SU-DHL-6 (cell line): Measurements from ENCODE around the gene CLIP4.

Experiments
- H2AFZ ChIP-seq: fragments of 200-600 bp; sonication (generic); 2 replicates; pipeline ENCODE4 v1.6.1; 2014; ENCODE audit warnings: low read depth, mild to moderate bottlenecking, moderate library complexity, mixed read lengths, antibody characterized with exemption, low read length; ENCODE audit not compliant: severe bottlenecking
- H3F3A ChIP-seq: fragments of 200-600 bp; shearing (Covaris generic); 2 replicates; pipeline ENCODE4 v1.6.0; 2016; ENCODE audit warnings: antibody characterized with exemption, mild to moderate bottlenecking; ENCODE audit not compliant: insufficient read depth
- H3K27ac ChIP-seq: fragments of 200-600 bp; sonication (generic); 2 replicates; pipeline ENCODE4 v1.5.1; 2016; ENCODE audit warnings: low read depth, mild to moderate bottlenecking, low read length, moderate library complexity, mixed read lengths
- H3K27me3 ChIP-seq: fragments of 200-600 bp; sonication (generic), shearing (Covaris generic); 2 replicates; pipeline ENCODE4 v1.6.0; 2014; ENCODE audit warnings: mild to moderate bottlenecking, low read length
- H3K36me3 ChIP-seq: fragments of 200-600 bp; sonication (generic); 2 replicates; pipeline ENCODE4 v1.6.1; 2014; ENCODE audit warnings: mild to moderate bottlenecking, low read length, mixed read lengths
- H3K4me2 ChIP-seq: fragments of 300-600, 200-600 bp; shearing (Covaris generic), sonication (generic); 2 replicates; pipeline ENCODE4 v1.6.0; 2014; ENCODE audit warnings: low read length, low read depth, mild to moderate bottlenecking; ENCODE audit not compliant: poor library complexity, severe bottlenecking
- H3K4me3 ChIP-seq: fragments of 200-600 bp; sonication (generic); 2 replicates; pipeline ENCODE4 v1.5.1; 2014; ENCODE audit warnings: antibody characterized with exemption, low read length, mild to moderate bottlenecking, mixed read lengths; ENCODE audit not compliant: insufficient read depth, poor library complexity, severe bottlenecking
- H3K79me2 ChIP-seq: fragments of 200-600 bp; sonication (generic); 2 replicates; pipeline ENCODE4 v1.6.1; 2014; ENCODE audit warnings: mild to moderate bottlenecking, low read length, moderate library complexity; ENCODE audit not compliant: insufficient read depth
- H3K9ac ChIP-seq: fragments of 200-600 bp; sonication (generic); 2 replicates; pipeline ENCODE4 v1.7.0; 2014; ENCODE audit warnings: mild to moderate bottlenecking, low read length
- H3K9me2 ChIP-seq: fragments of 200-600 bp; sonication (generic); replicated peaks from 2 replicates; pipeline ENCODE4 v1.6.1; 2014; ENCODE audit warnings: low read length; ENCODE audit not compliant: insufficient read depth
- H3K9me3 ChIP-seq: fragments of 200-600 bp; sonication (generic); 2 replicates; pipeline ENCODE4 v1.6.1; 2014; ENCODE audit warnings: low read length, mixed read lengths; ENCODE audit not compliant: insufficient read depth
- H4K20me1 ChIP-seq: fragments of 200-600 bp; sonication (generic); 2 replicates; pipeline ENCODE4 v1.6.1; 2014; ENCODE audit warnings: low read depth, mild to moderate bottlenecking, antibody characterized with exemption, low read length, moderate library complexity, mixed read lengths
- EZH2phosphoT487 ChIP-seq: fragments of 200-600 bp; sonication (generic), shearing (Covaris generic); conservative IDR thresholded peaks from 2 replicates; pipeline ENCODE4 v1.6.1; 2018; ENCODE audit warnings: mild to moderate bottlenecking, antibody characterized with exemption, low read length, moderate library complexity, mixed read lengths
- TF ChIP-seq, protein P1 (sequence below): fragments of 200-600 bp; sonication (generic); IDR thresholded peaks from one replicate; pipeline ENCODE4 v1.5.1; 2017; ENCODE audit warnings: antibody characterized with exemption, mild to moderate bottlenecking, low read length, moderate library complexity; ENCODE audit not compliant: insufficient read depth, poor library complexity, severe bottlenecking

CLIP4 gene, protein sequence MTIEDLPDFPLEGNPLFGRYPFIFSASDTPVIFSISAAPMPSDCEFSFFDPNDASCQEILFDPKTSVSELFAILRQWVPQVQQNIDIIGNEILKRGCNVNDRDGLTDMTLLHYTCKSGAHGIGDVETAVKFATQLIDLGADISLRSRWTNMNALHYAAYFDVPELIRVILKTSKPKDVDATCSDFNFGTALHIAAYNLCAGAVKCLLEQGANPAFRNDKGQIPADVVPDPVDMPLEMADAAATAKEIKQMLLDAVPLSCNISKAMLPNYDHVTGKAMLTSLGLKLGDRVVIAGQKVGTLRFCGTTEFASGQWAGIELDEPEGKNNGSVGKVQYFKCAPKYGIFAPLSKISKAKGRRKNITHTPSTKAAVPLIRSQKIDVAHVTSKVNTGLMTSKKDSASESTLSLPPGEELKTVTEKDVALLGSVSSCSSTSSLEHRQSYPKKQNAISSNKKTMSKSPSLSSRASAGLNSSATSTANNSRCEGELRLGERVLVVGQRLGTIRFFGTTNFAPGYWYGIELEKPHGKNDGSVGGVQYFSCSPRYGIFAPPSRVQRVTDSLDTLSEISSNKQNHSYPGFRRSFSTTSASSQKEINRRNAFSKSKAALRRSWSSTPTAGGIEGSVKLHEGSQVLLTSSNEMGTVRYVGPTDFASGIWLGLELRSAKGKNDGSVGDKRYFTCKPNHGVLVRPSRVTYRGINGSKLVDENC

DNA sequence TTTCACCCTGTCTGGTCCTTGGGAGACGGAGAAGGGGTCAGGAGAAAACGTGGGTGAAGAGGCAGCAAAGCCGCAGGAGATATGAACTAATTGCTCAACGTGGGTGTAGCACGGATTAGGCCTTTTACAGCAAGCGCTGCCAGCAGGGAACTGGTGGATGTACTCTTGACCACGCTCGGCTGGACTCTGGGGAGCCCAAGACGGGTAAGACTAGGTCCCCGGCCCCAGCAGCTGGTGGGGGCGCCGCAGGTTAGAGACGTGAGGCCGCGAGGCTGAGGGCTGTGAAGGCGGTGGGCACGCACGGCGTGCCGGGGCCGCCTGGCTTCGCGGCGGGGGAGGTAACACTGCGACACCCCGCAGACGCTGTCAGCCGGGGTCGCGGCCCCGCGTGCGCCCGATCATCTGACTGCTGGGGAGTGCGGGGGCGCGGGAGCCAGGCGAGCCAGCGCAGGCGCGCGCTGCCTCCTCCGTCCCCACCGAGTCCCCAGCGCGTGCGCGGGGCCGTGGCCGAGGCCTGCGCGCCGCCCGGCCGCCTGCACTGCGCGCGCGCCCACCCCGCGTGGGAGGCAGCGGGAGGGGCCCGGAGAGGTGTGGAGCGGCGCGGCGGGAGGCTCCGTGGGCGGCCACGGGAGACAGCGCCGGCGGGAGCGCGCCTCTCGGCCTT is at the start of gene CLIP4:
TSS of gene CLIP4 (plus strand) at position 470 of the 664 bp plus-strand sequence. CDS start 5,974 bp downstream, outside the sequence.
- Histone ChIP-seq H2AFZ (peak within 1 kb of the TSS; percentile 41), H3K79me2 (no peaks in the 10 kb centered on the region), H3K9ac (no peak within 1 kb of the TSS; the same call in 1 of the 2 replicates), H3K4me2 (peak within 1 kb of the TSS; percentile 59), H3K27me3 (no peaks in the 10 kb centered on the region), H3K9me3 (no peaks in the 10 kb centered on the region), H3F3A (no peaks in the 10 kb centered on the region), H3K4me3 (peak within 1 kb of the TSS; percentile 20), H3K36me3 (no peaks in the 10 kb centered on the region), H3K27ac (no peak within 1 kb of the TSS), H3K9me2 (no peaks in the 10 kb centered on the region), H4K20me1 (no peaks in the 10 kb centered on the region)
- TF ChIP-seq EZH2phosphoT487: no peak
- TF ChIP-seq, protein P1, sequence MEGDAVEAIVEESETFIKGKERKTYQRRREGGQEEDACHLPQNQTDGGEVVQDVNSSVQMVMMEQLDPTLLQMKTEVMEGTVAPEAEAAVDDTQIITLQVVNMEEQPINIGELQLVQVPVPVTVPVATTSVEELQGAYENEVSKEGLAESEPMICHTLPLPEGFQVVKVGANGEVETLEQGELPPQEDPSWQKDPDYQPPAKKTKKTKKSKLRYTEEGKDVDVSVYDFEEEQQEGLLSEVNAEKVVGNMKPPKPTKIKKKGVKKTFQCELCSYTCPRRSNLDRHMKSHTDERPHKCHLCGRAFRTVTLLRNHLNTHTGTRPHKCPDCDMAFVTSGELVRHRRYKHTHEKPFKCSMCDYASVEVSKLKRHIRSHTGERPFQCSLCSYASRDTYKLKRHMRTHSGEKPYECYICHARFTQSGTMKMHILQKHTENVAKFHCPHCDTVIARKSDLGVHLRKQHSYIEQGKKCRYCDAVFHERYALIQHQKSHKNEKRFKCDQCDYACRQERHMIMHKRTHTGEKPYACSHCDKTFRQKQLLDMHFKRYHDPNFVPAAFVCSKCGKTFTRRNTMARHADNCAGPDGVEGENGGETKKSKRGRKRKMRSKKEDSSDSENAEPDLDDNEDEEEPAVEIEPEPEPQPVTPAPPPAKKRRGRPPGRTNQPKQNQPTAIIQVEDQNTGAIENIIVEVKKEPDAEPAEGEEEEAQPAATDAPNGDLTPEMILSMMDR: no peak

- no peak overlapping the region for H3K4me2 ChIP-seq
- no peak overlapping the region for H3K9ac ChIP-seq
- H3F3A ChIP-seq: no peaks in the 10 kb centered on the region
- TF ChIP-seq, protein P1: no peak
- TF ChIP-seq EZH2phosphoT487: no peak
- H3K27ac ChIP-seq: no peak overlapping the region
- H3K4me3 ChIP-seq: no peak overlapping the region
- no peaks in the 10 kb centered on the region for H3K36me3 ChIP-seq
- no peaks in the 10 kb centered on the region for H3K27me3 ChIP-seq
- no peaks in the 10 kb centered on the region for H3K79me2 ChIP-seq
- no peak overlapping the region for H2AFZ ChIP-seq
- H3K9me3 ChIP-seq: no peaks in the 10 kb centered on the region
- H4K20me1 ChIP-seq: no peaks in the 10 kb centered on the region
- no peaks in the 10 kb centered on the region for H3K9me2 ChIP-seq
Observed at GRCh38 chr2:29066271-29066860, 48.8 kb upstream of the CLIP4 start.

DNA sequence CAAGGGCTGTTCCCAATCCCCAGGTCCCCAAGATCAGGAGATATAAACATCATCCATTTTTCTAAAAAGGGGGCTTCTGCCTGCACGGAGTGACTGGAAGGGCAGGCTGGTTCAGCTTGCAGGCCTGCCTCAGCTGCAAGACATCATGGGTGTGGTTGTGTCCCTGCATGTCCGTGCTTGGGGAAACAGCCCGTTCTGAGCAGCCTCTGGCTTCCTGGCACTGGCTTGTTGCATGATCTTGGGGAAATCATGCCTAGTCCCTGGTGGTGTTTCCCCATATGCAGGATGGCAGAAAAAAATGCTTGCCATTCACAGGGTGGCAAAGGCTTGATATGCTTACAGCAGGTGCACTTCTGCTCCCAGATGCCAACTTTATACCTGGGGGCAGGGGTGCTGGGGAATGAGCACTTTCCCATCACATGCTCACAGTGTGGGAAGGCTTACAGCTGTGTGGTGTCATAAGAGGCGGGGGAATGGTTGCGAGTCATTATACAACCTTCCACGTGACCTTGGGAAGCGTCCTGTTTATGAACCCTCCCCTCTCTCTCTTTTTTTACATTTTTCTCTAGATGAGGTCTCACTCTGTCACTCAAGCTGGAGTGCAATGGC is 48.1 kb upstream of the CLIP4 start:
- Histone ChIP-seq H3K27me3 (no peaks in the 10 kb centered on the region), H3K36me3 (no peaks in the 10 kb centered on the region), H3K9me2 (no peaks in the 10 kb centered on the region), H3K9me3 (no peaks in the 10 kb centered on the region), H3K9ac (no peak overlapping the region), H3K79me2 (no peaks in the 10 kb centered on the region), H3F3A (no peaks in the 10 kb centered on the region), H3K4me2 (no peak overlapping the region), H2AFZ (no peak overlapping the region), H4K20me1 (no peaks in the 10 kb centered on the region), H3K27ac (no peak overlapping the region), H3K4me3 (no peak overlapping the region)
- TF ChIP-seq, protein P1: no peak
- no peak for TF ChIP-seq EZH2phosphoT487
